Inflammatory macrophage treated with lipopolysaccharide for 4 hours (primary cell): ENCODE data around the gene CHKA.

Source experiments
- DNase-seq: peaks from one replicate; pipeline ENCODE4 v3.0.0-alpha.2; 2020

The CHKA gene

GRCh38 chr11:68030318-68031143, 90.7 kb downstream of the CHKA start, which contains the start of gene NDUFS8:
Gene NDUFS8 (plus strand): TSS chr11:68030681. CDS start chr11:68032152, 1,471 bp downstream.
- peak; percentile 99 for DNase-seq

DNA sequence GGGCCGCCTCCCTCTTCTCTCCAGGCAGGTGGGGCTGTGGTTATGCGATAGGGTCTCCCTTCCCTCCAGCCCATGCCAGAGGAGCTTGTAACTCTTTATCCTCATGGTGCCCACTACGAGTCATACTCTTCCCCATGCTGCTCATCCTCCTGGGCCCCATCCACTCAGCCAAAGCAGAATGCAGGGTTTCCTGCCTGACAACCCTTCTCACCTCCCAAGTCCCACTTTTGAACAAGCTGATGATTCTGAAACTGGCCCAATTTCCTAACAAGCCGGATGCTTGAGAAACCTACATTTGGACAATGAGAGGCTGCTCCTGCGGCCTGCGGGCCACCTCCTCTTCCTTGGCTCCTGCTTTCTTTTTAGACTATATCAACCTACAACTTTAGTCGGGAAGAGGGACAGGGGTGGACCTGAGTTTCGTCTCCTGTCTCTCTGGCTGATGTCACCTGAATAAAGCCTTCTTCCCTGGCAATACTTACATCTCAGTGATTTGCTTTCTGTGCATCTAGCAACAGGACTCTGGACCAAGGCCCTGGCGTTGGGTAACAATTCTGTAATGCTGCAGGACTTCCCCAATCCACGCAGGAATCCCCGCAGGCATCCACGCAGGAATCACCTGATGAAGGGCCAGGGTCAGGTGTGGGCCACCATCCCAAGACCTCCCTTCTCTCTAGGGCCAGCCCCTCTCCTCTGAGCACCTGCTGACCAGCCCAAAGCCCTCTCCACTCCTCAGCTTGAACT, 92.2 kb downstream of the CHKA start:
- no peak for DNase-seq

DNA sequence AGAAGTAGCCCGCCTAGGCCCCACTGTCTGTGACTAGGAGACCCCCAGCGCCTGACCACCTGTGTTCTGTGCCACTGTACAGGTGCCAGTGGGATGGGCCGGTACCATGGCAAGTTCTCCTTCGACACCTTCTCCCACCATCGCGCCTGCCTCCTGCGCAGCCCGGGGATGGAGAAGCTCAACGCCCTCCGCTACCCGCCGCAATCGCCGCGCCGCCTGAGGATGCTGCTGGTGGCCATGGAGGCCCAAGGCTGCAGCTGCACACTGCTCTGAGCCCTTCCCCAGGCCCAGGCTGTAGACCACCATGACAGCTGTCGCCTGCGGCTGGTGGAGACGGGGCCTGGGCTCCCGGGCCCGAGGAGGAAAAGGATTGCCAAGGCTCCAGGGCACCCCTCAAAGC, 93.5 kb downstream of the CHKA start:
- no peak for DNase-seq

DNA sequence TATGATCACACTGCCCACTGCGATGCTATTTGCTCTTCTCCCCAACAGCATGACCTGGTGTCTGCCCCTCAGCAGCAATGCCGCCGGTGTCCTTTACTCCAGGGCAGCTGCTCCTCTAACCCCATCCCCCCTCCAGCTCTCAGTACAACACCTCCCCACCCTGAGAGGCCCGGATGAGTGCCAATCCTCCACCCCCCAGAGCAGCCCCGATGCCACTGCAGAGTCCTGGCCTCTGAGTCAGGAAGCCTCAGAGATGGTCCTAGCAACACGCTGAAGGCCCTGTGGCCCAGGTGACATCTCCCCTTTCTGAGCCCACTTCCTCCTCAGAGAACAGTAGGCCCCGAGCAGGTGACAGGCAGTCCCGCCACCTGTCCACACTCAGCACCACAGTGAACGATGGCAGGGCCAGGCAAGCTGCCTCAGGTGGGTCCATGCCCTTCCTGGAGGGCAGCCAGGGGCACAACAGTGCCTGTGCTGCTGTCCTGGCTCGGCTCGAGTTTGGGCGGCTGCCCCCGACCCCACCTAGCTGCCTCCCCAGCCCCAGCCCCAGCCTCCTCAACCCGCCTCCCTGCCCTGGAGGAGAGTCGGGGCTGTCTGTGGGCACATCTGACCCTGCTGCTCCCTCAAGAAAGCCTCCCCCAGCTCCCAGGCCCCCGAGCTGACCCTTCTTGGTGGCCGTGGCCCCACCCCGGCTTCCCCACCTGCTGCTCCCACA, 94.6 kb downstream of the CHKA start:
- no peak for DNase-seq

GRCh38 chr11:68025047-68025446, 96.1 kb downstream of the CHKA start:
- no peak for DNase-seq

DNA sequence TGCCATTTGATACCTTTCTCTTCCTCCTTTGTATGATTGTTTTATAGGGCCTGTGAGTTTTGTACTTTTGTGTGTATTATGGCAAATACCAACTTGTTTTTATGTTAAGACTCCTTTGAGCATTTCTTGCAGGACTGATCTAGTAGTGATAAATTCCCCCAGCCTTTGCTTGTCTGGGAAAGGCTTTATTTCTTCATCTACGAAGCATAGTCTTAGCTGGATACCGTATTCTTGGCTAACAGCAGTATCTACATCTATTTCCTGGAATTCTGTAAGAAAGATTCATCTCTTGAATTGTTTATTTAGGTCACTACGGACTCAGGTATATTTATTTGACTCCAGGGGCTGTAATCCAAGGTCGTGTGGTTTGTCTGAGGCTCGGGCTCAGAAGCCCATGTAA, 96.7 kb downstream of the CHKA start:
- DNase-seq: no peak

DNA sequence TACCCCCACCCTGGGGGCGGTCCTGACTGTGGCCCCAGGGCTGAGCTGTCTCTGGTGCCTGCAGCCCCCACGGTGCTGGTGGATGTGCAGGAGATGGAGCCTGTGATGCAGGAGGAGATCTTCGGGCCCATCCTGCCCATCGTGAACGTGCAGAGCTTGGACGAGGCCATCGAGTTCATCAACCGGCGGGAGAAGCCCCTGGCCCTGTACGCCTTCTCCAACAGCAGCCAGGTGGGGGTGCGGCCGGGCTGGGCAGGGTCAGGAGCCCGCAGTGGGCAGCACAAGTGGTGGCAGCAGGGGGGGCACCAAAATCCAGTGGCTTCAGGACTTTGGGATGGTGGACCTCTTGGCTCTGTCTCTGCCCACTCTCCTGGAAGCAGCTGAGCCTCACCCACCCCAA, 98.7 kb downstream of the CHKA start:
- DNase-seq: no peak

GRCh38 chr11:68021167-68021787, 99.9 kb downstream of the CHKA start:
- no peak for DNase-seq

GRCh38 chr11:68020575-68020974, 100.6 kb downstream of the CHKA start:
- DNase-seq: no peak

DNA sequence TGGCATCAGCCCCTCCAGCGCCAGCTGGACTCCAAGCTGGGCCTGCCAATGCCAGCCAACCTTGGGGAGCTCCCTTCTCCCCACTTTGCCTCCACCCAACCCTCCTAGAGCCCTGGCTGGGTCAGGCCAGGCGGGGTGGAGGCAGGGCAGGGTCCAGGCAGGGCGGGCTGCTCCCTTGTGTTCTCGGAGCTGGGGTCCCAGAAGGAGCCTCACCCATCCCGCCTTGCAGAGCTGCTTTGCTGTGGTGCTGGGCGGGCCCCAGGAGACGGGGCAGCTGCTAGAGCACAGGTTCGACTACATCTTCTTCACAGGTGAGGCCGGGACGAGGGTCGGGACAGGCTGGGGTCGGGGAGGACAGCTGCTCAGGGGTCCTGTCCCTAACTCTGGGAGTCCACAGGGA, 101.7 kb downstream of the CHKA start:
- no peak for DNase-seq

DNA sequence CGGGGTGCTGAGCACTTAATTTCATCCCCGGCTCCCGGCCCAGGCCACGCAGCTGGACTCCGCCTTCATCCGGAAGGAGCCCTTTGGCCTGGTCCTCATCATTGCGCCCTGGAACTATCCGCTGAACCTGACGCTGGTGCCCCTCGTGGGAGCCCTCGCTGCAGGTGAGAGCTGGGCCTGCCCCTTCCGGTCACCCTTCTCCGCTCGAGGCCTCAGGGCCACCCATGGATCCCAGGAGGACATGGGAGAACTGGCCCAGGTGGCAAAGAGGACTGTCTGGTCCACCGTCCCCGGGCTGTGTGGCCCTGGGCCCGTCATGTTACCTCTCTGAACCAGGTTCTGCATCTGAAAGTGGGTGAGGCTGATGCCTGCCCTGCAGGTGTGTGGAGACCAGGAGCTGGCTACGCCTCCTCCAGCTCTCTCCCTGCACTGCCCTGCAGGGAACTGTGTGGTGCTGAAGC, 102.4 kb downstream of the CHKA start:
- DNase-seq: no peak

GRCh38 chr11:68017980-68018729, 103.0 kb downstream of the CHKA start:
- no peak for DNase-seq

DNA sequence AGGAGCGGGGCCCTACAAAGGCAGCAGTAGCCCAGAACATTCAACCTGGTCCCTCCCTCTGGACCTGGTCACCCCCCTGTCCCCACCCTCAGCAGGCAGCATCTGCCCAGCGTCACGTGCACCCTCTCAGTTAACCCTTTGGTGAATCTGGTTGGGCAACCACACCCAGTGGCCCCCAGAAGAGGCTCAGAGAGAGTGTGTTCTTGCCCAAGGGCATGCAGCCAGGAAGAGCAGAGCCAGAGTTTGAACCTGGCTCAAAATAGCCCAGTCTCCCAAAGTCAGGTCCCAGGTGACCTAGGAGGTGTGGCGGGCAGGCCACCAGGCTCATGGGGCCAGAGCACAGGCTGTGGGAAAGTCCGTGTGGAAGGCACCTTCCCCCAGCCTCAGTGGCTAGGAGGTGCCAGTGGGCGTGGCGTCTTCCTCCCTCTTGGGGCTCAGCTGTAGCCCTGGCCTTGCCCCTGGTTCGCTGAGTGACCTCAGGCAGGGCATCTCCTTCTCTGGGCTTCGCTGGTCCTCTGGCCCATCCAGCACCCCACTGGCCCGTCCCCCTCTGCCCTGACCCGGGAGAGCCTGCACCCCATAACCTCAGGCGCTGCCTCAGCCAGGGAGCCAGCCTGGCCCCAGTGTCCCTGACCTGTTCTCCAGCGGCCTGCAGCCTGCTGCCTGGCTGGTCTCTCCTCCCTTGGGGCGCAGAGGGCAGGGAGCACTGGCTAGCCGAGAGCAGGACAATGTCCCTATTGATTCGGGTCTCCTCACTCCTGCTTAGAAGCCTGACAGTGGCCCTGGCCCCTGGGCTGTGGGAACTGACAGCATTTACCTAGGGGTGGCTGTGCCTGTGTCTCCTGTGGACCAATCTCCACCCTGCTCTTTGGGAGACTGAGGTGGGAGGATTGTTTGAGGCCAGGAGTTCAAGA, 104.0 kb downstream of the CHKA start:
- no peak for DNase-seq

- no peak for DNase-seq
These were observed 104.9 kb downstream of the CHKA start for GRCh38 chr11:68016161-68016903.

DNA sequence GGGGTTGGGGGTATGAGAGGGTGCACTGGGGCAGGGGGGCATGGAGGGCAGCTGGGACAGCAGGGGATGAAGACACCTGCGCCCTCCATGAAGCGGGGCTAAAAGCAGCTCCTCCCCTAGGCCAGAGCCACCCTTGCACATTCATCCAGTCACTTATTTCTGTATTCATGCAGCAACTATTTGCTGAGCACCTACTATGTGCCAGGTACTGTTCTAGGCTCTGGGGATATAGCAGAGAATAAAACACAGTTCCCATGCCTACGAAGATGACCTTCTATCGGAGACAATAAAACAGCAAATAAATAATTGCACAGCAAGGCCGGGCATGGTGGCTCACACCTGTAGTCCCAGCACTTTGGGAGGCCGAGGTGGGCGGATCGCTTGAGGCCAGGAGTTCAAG, 105.7 kb downstream of the CHKA start:
- no peak for DNase-seq

DNA sequence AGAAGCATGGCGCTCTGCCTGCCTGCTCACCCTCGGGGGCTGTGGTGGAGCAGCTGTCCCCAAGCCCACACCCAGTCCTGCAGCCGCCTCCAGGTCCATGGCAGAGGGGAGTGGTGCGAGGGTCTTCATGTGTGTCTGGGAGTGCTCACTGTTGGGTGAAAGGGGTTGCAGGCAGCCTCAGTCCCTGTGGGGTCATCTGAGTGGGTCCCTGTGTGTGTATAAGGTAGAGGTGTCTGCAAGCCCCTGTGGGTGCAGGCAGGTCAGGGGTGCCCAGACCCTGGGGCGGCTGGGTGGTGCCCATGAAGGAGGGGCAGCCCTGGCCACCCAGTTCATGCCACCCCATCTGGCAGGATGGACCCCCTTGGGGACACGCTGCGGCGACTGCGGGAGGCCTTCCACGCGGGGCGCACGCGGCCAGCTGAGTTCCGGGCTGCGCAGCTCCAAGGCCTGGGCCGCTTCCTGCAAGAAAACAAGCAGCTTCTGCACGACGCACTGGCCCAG, 106.2 kb downstream of the CHKA start:
- DNase-seq: no peak

DNA sequence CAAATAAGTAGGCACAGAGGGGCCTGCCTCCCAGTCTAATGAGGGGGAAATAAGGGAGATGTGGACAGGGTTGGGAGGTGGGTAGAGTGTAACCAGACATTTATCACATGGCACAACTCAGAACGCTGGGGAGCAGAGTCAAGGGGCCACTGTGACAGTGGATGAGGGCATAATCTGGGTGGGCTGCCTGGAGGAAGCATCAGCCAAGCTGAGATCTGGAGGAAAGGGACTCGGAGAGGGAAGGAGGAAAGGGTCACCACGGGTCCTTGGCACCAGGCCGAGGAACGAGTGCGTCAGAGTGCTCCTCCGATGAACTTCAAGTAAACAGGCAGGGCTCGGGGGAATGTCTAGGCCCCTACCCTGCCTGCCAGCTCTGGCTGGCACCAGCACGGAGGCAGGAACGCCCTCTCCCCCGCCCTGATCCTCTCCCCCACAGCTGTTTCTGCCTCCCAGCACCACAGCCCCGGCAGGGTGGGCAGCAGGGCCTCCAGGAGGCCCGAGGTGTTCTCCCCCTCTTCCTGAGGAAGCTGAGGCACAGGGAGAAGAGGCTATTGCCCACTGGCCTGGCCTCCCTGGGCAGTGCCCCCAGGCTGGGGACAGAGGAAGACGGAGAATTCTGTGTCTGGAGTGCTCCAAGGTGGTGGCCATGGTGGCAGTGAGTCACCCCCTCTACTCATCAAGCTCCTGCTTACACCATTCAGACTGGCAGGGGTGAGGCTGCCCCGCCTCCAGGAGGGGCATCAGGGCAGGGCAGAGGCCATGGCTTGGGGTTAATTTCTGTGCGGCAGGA, 106.8 kb downstream of the CHKA start:
- peak; percentile 63 for DNase-seq

DNA sequence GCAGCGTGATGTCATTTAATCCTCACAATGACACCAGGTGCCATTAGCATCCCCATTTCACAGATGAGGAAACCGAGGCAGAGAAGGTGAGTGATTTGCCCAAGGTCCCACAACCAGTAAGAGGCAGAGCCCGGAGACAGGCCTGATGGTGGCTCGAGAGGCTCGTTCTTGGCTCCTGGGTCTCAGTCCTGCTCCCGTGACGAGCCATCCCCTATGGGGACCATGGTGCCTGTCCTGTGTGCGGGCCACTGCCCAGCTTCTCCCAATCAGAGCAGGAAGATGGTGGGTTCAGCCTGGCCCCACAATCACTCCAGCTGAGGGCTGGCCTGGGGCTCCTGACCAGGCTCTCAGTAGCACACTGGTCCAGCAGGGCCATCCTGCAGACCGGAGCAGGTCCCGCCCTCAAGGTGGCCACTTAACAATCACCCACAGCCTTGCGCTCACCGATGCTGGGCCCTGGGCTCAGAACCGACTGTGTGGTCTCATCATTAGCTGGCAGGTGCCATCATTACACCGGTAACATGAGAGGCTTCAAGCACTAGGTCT, 107.5 kb downstream of the CHKA start:
- no peak for DNase-seq
